ENCODE measurements around the gene BIVM. TPM values are rescaled to one million over a fixed set of nuclear protein-coding genes. Genes with fewer than 3 reads are reported as not detected.

The BIVM gene
- total and polyA plus RNA-seq, 2 donors (not counting 3 experiments of a cell fraction or from before 2014, with no cell fraction given) = 7.7 to 20.3 TPM

DNA sequence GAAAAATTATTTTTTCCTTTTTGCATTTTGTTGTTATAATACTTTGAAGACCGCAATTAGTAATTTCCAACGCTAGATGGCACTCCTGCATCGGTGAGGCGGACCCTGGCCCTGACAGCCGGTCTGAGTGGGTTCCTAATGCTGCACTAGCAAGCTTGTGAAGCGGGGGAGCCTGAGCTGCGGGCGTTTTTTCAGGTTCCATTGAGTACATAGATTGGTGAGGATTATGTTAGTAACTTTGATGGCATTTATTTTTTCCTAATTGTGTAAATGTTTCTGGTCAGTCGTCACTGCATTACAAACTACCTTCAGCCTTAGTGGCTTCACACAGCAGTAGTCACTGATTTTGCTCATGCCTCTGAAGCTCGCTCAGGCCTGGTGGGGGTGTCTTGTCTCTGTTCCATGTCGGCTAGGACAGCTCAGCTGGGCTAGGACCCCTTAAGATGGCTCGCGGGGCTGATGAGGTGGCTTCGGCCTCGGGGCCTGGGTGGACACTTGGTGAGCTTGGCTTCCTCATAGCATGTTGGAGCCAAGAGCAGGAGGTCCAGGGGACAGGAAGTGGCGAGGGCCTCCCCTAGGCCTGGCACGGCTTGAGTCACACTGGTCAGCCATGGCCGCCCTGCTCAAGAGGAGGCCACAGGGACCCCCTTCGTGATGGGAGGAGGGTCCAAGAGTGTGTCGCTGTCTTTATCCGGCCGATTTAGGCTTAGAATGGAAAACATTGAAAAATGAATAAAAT lies 71.9 kb downstream of the BIVM start:
- Histone ChIP-seq H3K4me3 (replicated peaks in 1 of 3; ENCODE audit: insufficient read depth in 1 of 3, low read depth in 1 of 3, low read length in 3 of 3) (no peak overlapping the region), H3K9ac (replicated peaks; ENCODE audit: extremely low read depth, insufficient read depth, low read length) (no peak overlapping the region), H3K4me1 (ENCODE audit: control insufficient read depth, extremely low read depth, insufficient read depth, low read length) (peaks cover 7% of the 10 kb centered on the region), H2AFZ (ENCODE audit: low read depth, low read length) (no peak overlapping the region), H3K4me2 (ENCODE audit: insufficient read depth, low read length) (no peak overlapping the region), H3K27me3 (ENCODE audit: control insufficient read depth in 2 of 2, insufficient read depth in 2 of 2, low read length in 2 of 2) (no peaks in the 10 kb centered on the region), H3K79me2 (ENCODE audit: control insufficient read depth, insufficient read depth, low read length) (peaks cover 4% of the 10 kb centered on the region), H4K20me1 (replicated peaks; ENCODE audit: control insufficient read depth, extremely low read depth, insufficient read depth, low read length) (no peaks in the 10 kb centered on the region), H3K36me3 (ENCODE audit: control insufficient read depth in 2 of 2, extremely low read depth in 1 of 2, insufficient read depth in 2 of 2, low read length in 2 of 2) (peaks cover 10 to 25% of the 10 kb centered on the region in 2 experiments), H3K9me3 (replicated peaks; ENCODE audit: control insufficient read depth, insufficient read depth, low read length) (no peaks in the 10 kb centered on the region), H3K27ac (ENCODE audit: insufficient read depth, low read depth, low read length) (no peak overlapping the region), H3K9me1 (replicated peaks; ENCODE audit: control insufficient read depth, extremely low read depth, insufficient read depth, low read length) (no peaks in the 10 kb centered on the region)
- POLR2A ChIA-PET = no interaction called here
- BruUV-seq (replicated peaks) = no TSS peak
- dilution Hi-C loops (cut with MboI; ENCODE audit: extremely low pct_ligation_motif_present, low sequenced_read_pairs) (loop anchor here (25.0 kb wide), 1 partner anchor 284 kb away; the partner anchor contains the start of gene TPP2), intact Hi-C loops (cut with micrococcal nuclease) (no loop called here)
- FAIRE-seq (peak; percentile 75), DNase-seq (ENCODE audit: low read depth, low spot score) (peak; percentile 55)
- CTCF ChIA-PET = interaction anchor here (0.6 to 2.2 kb wide), 25 partner anchors 9 to 1701 kb away, joined by 3 to 15 read pairs (median 5); partner anchors contain the start of genes ERCC5 and TEX30
- TF ChIP-seq, protein P1, sequence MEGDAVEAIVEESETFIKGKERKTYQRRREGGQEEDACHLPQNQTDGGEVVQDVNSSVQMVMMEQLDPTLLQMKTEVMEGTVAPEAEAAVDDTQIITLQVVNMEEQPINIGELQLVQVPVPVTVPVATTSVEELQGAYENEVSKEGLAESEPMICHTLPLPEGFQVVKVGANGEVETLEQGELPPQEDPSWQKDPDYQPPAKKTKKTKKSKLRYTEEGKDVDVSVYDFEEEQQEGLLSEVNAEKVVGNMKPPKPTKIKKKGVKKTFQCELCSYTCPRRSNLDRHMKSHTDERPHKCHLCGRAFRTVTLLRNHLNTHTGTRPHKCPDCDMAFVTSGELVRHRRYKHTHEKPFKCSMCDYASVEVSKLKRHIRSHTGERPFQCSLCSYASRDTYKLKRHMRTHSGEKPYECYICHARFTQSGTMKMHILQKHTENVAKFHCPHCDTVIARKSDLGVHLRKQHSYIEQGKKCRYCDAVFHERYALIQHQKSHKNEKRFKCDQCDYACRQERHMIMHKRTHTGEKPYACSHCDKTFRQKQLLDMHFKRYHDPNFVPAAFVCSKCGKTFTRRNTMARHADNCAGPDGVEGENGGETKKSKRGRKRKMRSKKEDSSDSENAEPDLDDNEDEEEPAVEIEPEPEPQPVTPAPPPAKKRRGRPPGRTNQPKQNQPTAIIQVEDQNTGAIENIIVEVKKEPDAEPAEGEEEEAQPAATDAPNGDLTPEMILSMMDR (IDR thresholded peaks at IDR 0.05; ENCODE audit: extremely low read depth in 1 of 2, insufficient read depth in 1 of 2, low read depth in 1 of 2, low read length in 2 of 2) = peak; percentile 65 to 80
- TF ChIP-seq EZH2 (IDR thresholded peaks at IDR 0.05; ENCODE audit: borderline replicate concordance, low read depth, low read length, severe bottlenecking) = no peak

DNA sequence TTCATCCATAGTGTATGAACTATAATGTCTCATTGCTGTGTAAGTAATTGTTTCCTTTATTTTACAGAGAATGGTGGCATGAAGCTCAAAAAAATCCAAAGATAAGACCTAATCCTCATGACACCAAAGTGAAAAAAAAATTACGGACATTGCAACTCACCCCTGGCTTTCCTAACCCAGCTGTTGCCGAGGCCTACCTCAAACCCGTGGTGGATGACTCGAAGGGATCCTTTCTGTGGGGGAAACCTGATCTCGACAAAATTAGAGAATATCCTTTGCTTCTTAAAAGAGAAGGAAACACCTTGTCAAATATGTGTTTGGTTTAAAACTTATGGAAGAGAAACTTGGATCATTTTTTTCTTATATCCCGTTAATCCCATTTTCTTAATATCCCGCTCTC lies 73.2 kb downstream of the BIVM start:
- Histone ChIP-seq H3K9ac (replicated peaks; ENCODE audit: extremely low read depth, insufficient read depth, low read length) (no peak overlapping the region), H3K27me3 (ENCODE audit: control insufficient read depth in 2 of 2, insufficient read depth in 2 of 2, low read length in 2 of 2) (no peaks in the 10 kb centered on the region), H4K20me1 (replicated peaks; ENCODE audit: control insufficient read depth, extremely low read depth, insufficient read depth, low read length) (no peaks in the 10 kb centered on the region), H3K4me2 (ENCODE audit: insufficient read depth, low read length) (no peak overlapping the region), H3K4me1 (ENCODE audit: control insufficient read depth, extremely low read depth, insufficient read depth, low read length) (peaks cover 7% of the 10 kb centered on the region), H3K4me3 (replicated peaks in 1 of 3; ENCODE audit: insufficient read depth in 1 of 3, low read depth in 1 of 3, low read length in 3 of 3) (no peak overlapping the region), H3K27ac (ENCODE audit: insufficient read depth, low read depth, low read length) (no peak overlapping the region), H3K9me1 (replicated peaks; ENCODE audit: control insufficient read depth, extremely low read depth, insufficient read depth, low read length) (no peaks in the 10 kb centered on the region), H3K36me3 (ENCODE audit: control insufficient read depth in 2 of 2, extremely low read depth in 1 of 2, insufficient read depth in 2 of 2, low read length in 2 of 2) (peaks cover 10 to 24% of the 10 kb centered on the region in 2 experiments), H3K79me2 (ENCODE audit: control insufficient read depth, insufficient read depth, low read length) (peaks cover 4% of the 10 kb centered on the region), H2AFZ (ENCODE audit: low read depth, low read length) (no peak overlapping the region), H3K9me3 (replicated peaks; ENCODE audit: control insufficient read depth, insufficient read depth, low read length) (no peaks in the 10 kb centered on the region)
- BruUV-seq (replicated peaks) = no TSS peak
- ChIA-PET CTCF (interaction anchor here (0.6 kb wide), 1 partner anchor 9 kb away, joined by 3 read pairs; no protein-coding TSS in a partner anchor), POLR2A (no interaction called here)
- intact Hi-C loops (cut with micrococcal nuclease) = no loop called here
- dilution Hi-C loops (cut with MboI; ENCODE audit: extremely low pct_ligation_motif_present, low sequenced_read_pairs) = loop anchor here (25.0 kb wide), 1 partner anchor 285 kb away; the partner anchor contains the start of gene TPP2
- FAIRE-seq (no peak), DNase-seq (ENCODE audit: low read depth, low spot score) (no peak)
- TF ChIP-seq EZH2 (IDR thresholded peaks at IDR 0.05; ENCODE audit: borderline replicate concordance, low read depth, low read length, severe bottlenecking) (no peak), GATA2 (IDR thresholded peaks at IDR 0.05; ENCODE audit: insufficient read depth, insufficient read length, low read depth, low read length) (no peak), POLR2A (IDR thresholded peaks at IDR 0.05; ENCODE audit: low read depth, low read length) (no peak), JUN (IDR thresholded peaks at IDR 0.05; ENCODE audit: borderline replicate concordance, insufficient read depth, insufficient read length, low read depth) (no peak), POLR2AphosphoS5 (IDR thresholded peaks at IDR 0.05; ENCODE audit: insufficient read depth, low read depth, low read length) (no peak)
- TF ChIP-seq, protein P1 (IDR thresholded peaks at IDR 0.05; ENCODE audit: extremely low read depth in 1 of 2, insufficient read depth in 1 of 2, low read depth in 1 of 2, low read length in 2 of 2) = no peak
- TF ChIP-seq, protein P2, sequence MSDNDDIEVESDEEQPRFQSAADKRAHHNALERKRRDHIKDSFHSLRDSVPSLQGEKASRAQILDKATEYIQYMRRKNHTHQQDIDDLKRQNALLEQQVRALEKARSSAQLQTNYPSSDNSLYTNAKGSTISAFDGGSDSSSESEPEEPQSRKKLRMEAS (IDR thresholded peaks at IDR 0.05; ENCODE audit: insufficient read depth, insufficient read length) = no peak
